Adrenal gland (tissue), 5 donors: Measurements from ENCODE around the gene NAT10.

ENCODE experiments used
- CTCF ChIP-seq, 6 experiments: fragments of 450-650 bp in 4 of 6; fragments of 200-600 bp in 2 of 6; sonication (generic) in 1 of 6; IDR thresholded peaks; 1 replicate in 5 of 6; 2 replicates in 1 of 6; pipeline versions ENCODE4 v1.5.1 to v1.8.0; 2016 to 2021; ENCODE audit warnings: antibody characterized with exemption in 6 of 6, mild to moderate bottlenecking in 2 of 6, moderate library complexity in 1 of 6
- POLR2A ChIP-seq, 2 donors: fragments of 450-650 bp; IDR thresholded peaks; one replicate each; pipeline ENCODE4 v1.6.1; 2017; ENCODE audit warnings: antibody characterized with exemption in 2 of 2, mild to moderate bottlenecking in 2 of 2, moderate library complexity in 1 of 2
- donor health status: DM: no; HTN: no; CAD: no.

GRCh38 chr11:34160791-34161190 lies 55.4 kb downstream of the NAT10 start:
- TF ChIP-seq CTCF (IDR thresholded peaks at IDR 0.05), result no peak
- TF ChIP-seq POLR2A (IDR thresholded peaks at IDR 0.05), result no peak
